T-helper 1 cell treated with Interleukin-12 subunit alpha and Interleukin-12 subunit beta and Interleukin-4 antibody, amounts not matched to agents 30 ng/mL and 1 ng/mL, for 36 hours (primary cell): Measurements from ENCODE around the gene CIB2. TPM values are rescaled to one million over a fixed set of nuclear protein-coding genes. Genes with fewer than 3 reads are reported as not detected.

ENCODE experiments used
- total RNA-seq: library from RNA; stranded (reverse); gene quantifications from 2 replicates; pipeline ENCODE4 v1.2.3, GENCODE V29; 2022

Gene CIB2
- total RNA-seq, 1 donor from 2014 or later = 1.9 TPM

Other genes starting within 250 kb of the CIB2 start
- gene TBC1D2B, start 53.7 kb downstream of the CIB2 start, total RNA-seq = 115 and 118 TPM in 2 replicates
- gene SH2D7, start 38.9 kb downstream of the CIB2 start, total RNA-seq = 0.07 and 0.27 TPM in 2 replicates
- gene IDH3A, start 17.9 kb upstream of the CIB2 start, total RNA-seq = 103 and 114 TPM in 2 replicates
- not detected in 2 replicates for gene ACSBG1, start 103.1 kb upstream of the CIB2 start, total RNA-seq
- gene DNAJA4, start 133.1 kb upstream of the CIB2 start, total RNA-seq = 38.9 and 39.7 TPM in 2 replicates
- 42.6 and 43.1 TPM in 2 replicates for gene SKIC8, start 168.2 kb upstream of the CIB2 start, total RNA-seq
- not detected in 2 replicates for gene CRABP1, start 208.9 kb upstream of the CIB2 start, total RNA-seq